ENCODE measurements around the gene ZNF653. TPM values are rescaled to one million over a fixed set of nuclear protein-coding genes. Genes with fewer than 3 reads are reported as not detected.
"Not testable (repeated sequence)": the region's sequence is repeated elsewhere in the genome, so short reads cannot be mapped to it uniquely, and the experiment has no call there.

The ZNF653 gene
- polyA plus RNA-seq, 3 donors, result 5.8 to 8.0 (median 6.5) TPM

GRCh38 chr19:11448410-11448809 lies 57.2 kb downstream of the ZNF653 start:
- H3K27ac ChIP-seq (ENCODE audit: low read depth, low read length), result no peak overlapping the region
- WGBS, 3 donors, result 84 to 89% (median 84%) methylated on average over 13 of the region's 13 CpGs

GRCh38 chr19:11447347-11448262 lies 58.0 kb downstream of the ZNF653 start:
- H3K27ac ChIP-seq (ENCODE audit: low read depth, low read length), result no peak overlapping the region
- WGBS, 3 donors, result 89 to 91% (median 91%) methylated on average over 28 to 35 of the region's 35 CpGs

- WGBS, 3 donors, result 64 to 78% (median 69%) methylated on average over 22 to 23 of the region's 23 CpGs
- H3K27ac ChIP-seq (ENCODE audit: low read depth, low read length), result no peak overlapping the region
Observed at GRCh38 chr19:11446652-11447301, 58.9 kb downstream of the ZNF653 start.

GRCh38 chr19:11446271-11446651 lies 59.4 kb downstream of the ZNF653 start:
- 89 to 93% (median 92%) methylated on average over 13 to 14 of the region's 14 CpGs for WGBS, 3 donors

GRCh38 chr19:11445141-11445540 lies 60.5 kb downstream of the ZNF653 start:
- 85 to 92% (median 89%) methylated on average over 13 of the region's 13 CpGs for WGBS, 3 donors
- H3K27ac ChIP-seq (ENCODE audit: low read depth, low read length), result no peak overlapping the region

More at GRCh38 chr19:11446271-11446651, 59.4 kb downstream of the ZNF653 start:
- H3K27ac ChIP-seq (ENCODE audit: low read depth, low read length), result no peak overlapping the region

GRCh38 chr19:11444059-11444458 lies 61.6 kb downstream of the ZNF653 start:
- WGBS, 3 donors, result 71 to 79% (median 74%) methylated on average over 5 of the region's 5 CpGs
- H3K27ac ChIP-seq (ENCODE audit: low read depth, low read length), result no peak overlapping the region

- WGBS, 3 donors, result 92 to 94% (median 93%) methylated on average over 9 of the region's 9 CpGs
- H3K27ac ChIP-seq (ENCODE audit: low read depth, low read length), result no peak overlapping the region
Observed at GRCh38 chr19:11437955-11438354, 67.7 kb downstream of the ZNF653 start.

- 3 to 5% (median 4%) methylated on average over 21 of the region's 21 CpGs for WGBS, 3 donors
- no peak overlapping the region for H3K27ac ChIP-seq (ENCODE audit: low read depth, low read length)
Observed at GRCh38 chr19:11435833-11436313, 69.8 kb downstream of the ZNF653 start.

- H3K27ac ChIP-seq (ENCODE audit: low read depth, low read length), result no peak within 1 kb of the TSS
- WGBS, 3 donors, result 0 to 1% (median 1%) methylated on average over 53 of the region's 53 CpGs
Observed at GRCh38 chr19:11435057-11435832, 70.4 kb downstream of the ZNF653 start, which contains the start of the genes ODAD3 and PRKCSH. Gene ODAD3 (minus strand): TSS chr19:11435121. CDS start chr19:11435016, 105 bp downstream. Gene PRKCSH (plus strand): TSS chr19:11435635. CDS start chr19:11436118, 483 bp downstream.

- 2 to 13% (median 6%) methylated on average over 9 of the region's 9 CpGs for WGBS, 3 donors
- H3K27ac ChIP-seq (ENCODE audit: low read depth, low read length), result no peak overlapping the region
Observed at GRCh38 chr19:11434703-11435056, 71.0 kb downstream of the ZNF653 start.

- not testable (repeated sequence) for H3K27ac ChIP-seq (ENCODE audit: low read depth, low read length)
- 98 to 99% (median 98%) methylated on average over 3 of the region's 3 CpGs for WGBS, 3 donors
Observed at GRCh38 chr19:11433526-11433925, 72.1 kb downstream of the ZNF653 start.

Other genes starting within 250 kb of the ZNF653 start
- 100 to 1,000 TPM in 1 of 3 donors, 10 to 100 TPM in 2; 16.2 to 190 (median 57.8) TPM for gene DOCK6, start 243.3 kb downstream of the ZNF653 start, polyA plus RNA-seq
- gene TSPAN16, start 209.7 kb downstream of the ZNF653 start, polyA plus RNA-seq, result not detected
- 10 to 100 TPM in 2 of 3 donors, 1 to 10 TPM in 1; 4.6 to 29.6 (median 10.3) TPM for gene RAB3D, start 166.2 kb downstream of the ZNF653 start, polyA plus RNA-seq
- gene TMEM205, start 159.6 kb downstream of the ZNF653 start, polyA plus RNA-seq, result 10 to 100 TPM; 61.4 to 97.8 (median 69.7) TPM
- 10 to 100 TPM; 15.8 to 43.5 (median 20.9) TPM for gene CCDC159, start 159.3 kb downstream of the ZNF653 start, polyA plus RNA-seq
- gene PLPPR2, start 150.4 kb downstream of the ZNF653 start, polyA plus RNA-seq, result 10 to 100 TPM in 2 of 3 donors, 1 to 10 TPM in 1; 5.9 to 18.3 (median 17.9) TPM
- gene SWSAP1, start 131.2 kb downstream of the ZNF653 start, polyA plus RNA-seq, result 1 to 10 TPM; 1.4 to 2.4 (median 2.1) TPM
- 10 to 100 TPM in 1 of 3 donors, 1 to 10 TPM in 2; 8.0 to 10.5 (median 8.7) TPM for gene EPOR, start 121.5 kb downstream of the ZNF653 start, polyA plus RNA-seq
- 10 to 100 TPM; 12.9 to 30.4 (median 23.6) TPM for gene RGL3, start 86.5 kb downstream of the ZNF653 start, polyA plus RNA-seq
- gene ODAD3, start 70.7 kb downstream of the ZNF653 start, polyA plus RNA-seq, result under 1 TPM in 2 of 3 donors, not detected in 1; 0.15 to 0.30 TPM
- 100 to 1,000 TPM; 111 to 154 (median 149) TPM for gene PRKCSH, start 70.2 kb downstream of the ZNF653 start, polyA plus RNA-seq
- under 1 TPM in 1 of 3 donors, not detected in 2; 0.03 TPM for gene ELAVL3, start 24.8 kb downstream of the ZNF653 start, polyA plus RNA-seq
- gene ECSIT, start 23.3 kb upstream of the ZNF653 start, polyA plus RNA-seq, result 10 to 100 TPM; 48.1 to 56.4 (median 50.4) TPM
- gene CNN1, start 33.0 kb upstream of the ZNF653 start, polyA plus RNA-seq, result 10 to 100 TPM in 2 of 3 donors, 1 to 10 TPM in 1; 4.3 to 39.0 (median 21.4) TPM
- gene ELOF1, start 53.4 kb upstream of the ZNF653 start, polyA plus RNA-seq, result 10 to 100 TPM; 52.6 to 55.2 (median 55.1) TPM
- gene ACP5, start 71.8 kb upstream of the ZNF653 start, polyA plus RNA-seq, result 10 to 100 TPM in 1 of 3 donors, 1 to 10 TPM in 2; 9.7 to 19.6 (median 9.9) TPM
- 1 to 10 TPM; 1.7 to 5.7 (median 2.4) TPM for gene ZNF627, start 91.6 kb upstream of the ZNF653 start, polyA plus RNA-seq
- 1 to 10 TPM; 1.4 to 2.8 (median 2.1) TPM for gene ZNF823, start 233.1 kb upstream of the ZNF653 start, polyA plus RNA-seq

All from adipose tissue (tissue), 3 donors.